Activated CD8-positive, alpha-beta T cell treated with anti-CD3 and anti-CD28 coated beads for 36 hours (primary cell): ENCODE results near the gene METAP1D. TPM values are rescaled to one million over a fixed set of nuclear protein-coding genes. Genes with fewer than 3 reads are reported as not detected.
"Not testable (repeated sequence)": the region's sequence is repeated elsewhere in the genome, so short reads cannot be mapped to it uniquely, and the experiment has no call there.

Experiments used
- ATAC-seq: fragments of 200-7000 bp; cut with Tn5 transposase; one replicate; pipeline ENCODE4 v1.10.0; 2021; ENCODE audit warnings: mild to moderate bottlenecking, moderate library complexity
- CTCF ChIA-PET: fragments of 350-600 bp; sonication (Branson Sonifier 250); formaldehyde crosslinking; loops from one replicate; lab custom pipeline; 2021; ENCODE audit warnings: antibody characterized with exemption; lab: Charles Lee
- POLR2A ChIA-PET: fragments of 350-600 bp; sonication (Branson Sonifier 250); formaldehyde crosslinking; loops from one replicate; lab custom pipeline; 2021; ENCODE audit warnings: antibody characterized with exemption; lab: Charles Lee
- DNase-seq: peaks from one replicate; pipeline ENCODE4 v3.0.0-alpha.2; 2020
- H3K27ac Mint-ChIP-seq: one replicate; pipeline ENCODE4 v1.8.0; 2021; ENCODE audit warnings: mild to moderate bottlenecking, mixed read lengths
- H3K27me3 Mint-ChIP-seq: one replicate; pipeline ENCODE4 v1.8.0; 2021; ENCODE audit warnings: mixed read lengths
- H3K36me3 Mint-ChIP-seq: one replicate; pipeline ENCODE4 v1.8.0; 2021; ENCODE audit warnings: low read depth, mixed read lengths
- H3K4me1 Mint-ChIP-seq: one replicate; pipeline ENCODE4 v1.8.0; 2021; ENCODE audit warnings: low read depth, mixed read lengths
- H3K4me3 Mint-ChIP-seq: one replicate; pipeline ENCODE4 v1.8.0; 2021; ENCODE audit warnings: mild to moderate bottlenecking, moderate library complexity, mixed read lengths
- H3K9me3 Mint-ChIP-seq: one replicate; pipeline ENCODE4 v1.8.0; 2021; ENCODE audit warnings: mixed read lengths
- intact Hi-C: fragments of 100-400 bp; cut with micrococcal nuclease; formaldehyde crosslinking; loops from one replicate; pipeline ENCODE4 v1.10.0; 2022
- total RNA-seq, 2 experiments: library from RNA; stranded (reverse); gene quantifications; one replicate each; pipeline ENCODE4 v1.2.3, GENCODE V29; 2021
- TF ChIP-seq, protein P1 (sequence below): fragments of 200-600 bp; IDR thresholded peaks from one replicate; pipeline ENCODE4 v1.8.0; 2022; ENCODE audit warnings: antibody characterized with exemption, mild to moderate bottlenecking

The METAP1D gene
- total RNA-seq, 2 experiments from 2014 or later, result 5.4 to 8.8 TPM

DNA sequence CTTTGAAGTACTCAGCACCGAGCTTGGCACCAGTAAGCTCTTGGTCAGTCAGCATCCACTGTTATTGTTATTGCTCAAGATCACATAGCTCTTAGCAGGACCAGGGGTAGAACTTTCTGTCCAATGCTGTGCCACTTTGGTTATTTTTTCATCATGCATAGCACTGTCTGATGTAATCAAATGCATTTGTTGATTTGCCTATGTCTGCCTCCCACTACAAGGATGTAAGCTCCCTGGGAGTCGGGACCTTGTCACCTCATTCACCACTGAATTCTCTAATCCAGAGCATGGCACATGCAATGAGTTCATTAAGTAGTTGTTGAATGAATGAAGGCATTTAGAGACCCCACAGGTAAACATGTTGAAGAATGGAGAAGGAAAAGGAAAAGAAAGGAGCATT, 56.5 kb downstream of the METAP1D start:
- no peak for DNase-seq
- H3K36me3 Mint-ChIP-seq, result no peaks in the 10 kb centered on the region
- H3K4me1 Mint-ChIP-seq, result no peaks in the 10 kb centered on the region
- TF ChIP-seq, protein P1, sequence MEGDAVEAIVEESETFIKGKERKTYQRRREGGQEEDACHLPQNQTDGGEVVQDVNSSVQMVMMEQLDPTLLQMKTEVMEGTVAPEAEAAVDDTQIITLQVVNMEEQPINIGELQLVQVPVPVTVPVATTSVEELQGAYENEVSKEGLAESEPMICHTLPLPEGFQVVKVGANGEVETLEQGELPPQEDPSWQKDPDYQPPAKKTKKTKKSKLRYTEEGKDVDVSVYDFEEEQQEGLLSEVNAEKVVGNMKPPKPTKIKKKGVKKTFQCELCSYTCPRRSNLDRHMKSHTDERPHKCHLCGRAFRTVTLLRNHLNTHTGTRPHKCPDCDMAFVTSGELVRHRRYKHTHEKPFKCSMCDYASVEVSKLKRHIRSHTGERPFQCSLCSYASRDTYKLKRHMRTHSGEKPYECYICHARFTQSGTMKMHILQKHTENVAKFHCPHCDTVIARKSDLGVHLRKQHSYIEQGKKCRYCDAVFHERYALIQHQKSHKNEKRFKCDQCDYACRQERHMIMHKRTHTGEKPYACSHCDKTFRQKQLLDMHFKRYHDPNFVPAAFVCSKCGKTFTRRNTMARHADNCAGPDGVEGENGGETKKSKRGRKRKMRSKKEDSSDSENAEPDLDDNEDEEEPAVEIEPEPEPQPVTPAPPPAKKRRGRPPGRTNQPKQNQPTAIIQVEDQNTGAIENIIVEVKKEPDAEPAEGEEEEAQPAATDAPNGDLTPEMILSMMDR, result no peak
- POLR2A ChIA-PET, result no interaction called here
- intact Hi-C loops, result no loop called here
- H3K27ac Mint-ChIP-seq, result no peak overlapping the region
- H3K27me3 Mint-ChIP-seq, result no peaks in the 10 kb centered on the region
- no peaks in the 10 kb centered on the region for H3K9me3 Mint-ChIP-seq
- CTCF ChIA-PET, result interaction anchor here (1.0 to 1.2 kb wide), 3 partner anchors 50 to 332 kb away, joined by 3 to 5 read pairs (median 3); no protein-coding TSS in a partner anchor
- ATAC-seq, result no peak
- H3K4me3 Mint-ChIP-seq, result no peak overlapping the region

DNA sequence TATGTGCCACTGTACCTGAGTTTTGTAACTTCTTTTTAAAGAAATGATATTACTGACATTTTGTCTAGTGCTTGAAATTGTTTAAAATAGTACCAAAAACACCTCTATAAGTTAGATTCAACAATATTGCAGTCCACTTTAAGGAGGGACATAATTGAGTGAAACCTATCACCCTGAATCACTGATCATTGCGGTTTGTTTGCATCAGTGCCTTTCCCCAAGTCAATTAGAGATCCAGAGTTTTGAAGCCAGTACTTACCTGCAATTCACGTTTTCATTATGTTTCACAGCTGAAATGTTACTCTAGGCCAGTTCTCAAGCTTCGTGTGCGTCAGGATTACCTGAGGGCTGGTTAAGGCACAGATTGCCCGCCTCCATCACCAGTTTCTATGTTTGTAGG, 58.9 kb downstream of the METAP1D start:
- DNase-seq (no peak), ATAC-seq (no peak)
- ChIA-PET POLR2A (interaction anchor here (0.7 kb wide), 1 partner anchor 64 kb away, joined by 4 read pairs; no protein-coding TSS in a partner anchor), CTCF (interaction anchor here (1.2 kb wide), 1 partner anchor 460 kb away, joined by 5 read pairs; no protein-coding TSS in a partner anchor)
- TF ChIP-seq, protein P1, result no peak
- Mint-ChIP-seq H3K9me3 (no peaks in the 10 kb centered on the region), H3K27me3 (no peaks in the 10 kb centered on the region), H3K4me1 (no peaks in the 10 kb centered on the region), H3K36me3 (peaks cover 5% of the 10 kb centered on the region), H3K27ac (no peak overlapping the region), H3K4me3 (no peak overlapping the region)
- intact Hi-C loops, result no loop called here

DNA sequence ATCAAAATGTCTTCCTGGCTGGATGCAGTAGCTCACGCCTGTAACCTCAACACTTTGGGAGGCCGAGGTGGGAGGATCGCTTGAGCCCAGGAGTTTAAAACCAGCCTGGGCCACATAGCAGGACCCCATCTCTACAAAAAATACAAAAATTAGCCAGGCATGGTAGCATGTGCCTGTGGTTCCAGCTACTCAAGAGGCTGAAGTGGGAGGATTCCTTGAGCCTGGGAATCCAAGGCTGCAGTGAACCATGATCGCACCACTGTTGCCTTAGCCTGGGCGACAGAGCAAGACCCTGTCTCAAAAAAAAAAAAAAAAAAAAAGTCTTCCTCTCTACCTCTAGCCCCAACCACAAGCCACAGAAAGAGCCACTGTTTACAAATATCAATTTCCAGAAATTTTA, 60.4 kb downstream of the METAP1D start:
- ChIA-PET CTCF (interaction anchor here (0.6 to 1.5 kb wide), 3 partner anchors 12 to 249 kb away, joined by 3 to 4 read pairs (median 3); no protein-coding TSS in a partner anchor), POLR2A (interaction anchor here (0.6 kb wide), 1 partner anchor 240 kb away, joined by 3 read pairs; no protein-coding TSS in a partner anchor)
- H3K27ac Mint-ChIP-seq, H3K27me3 Mint-ChIP-seq, intact Hi-C loops, DNase-seq, ATAC-seq, H3K4me3 Mint-ChIP-seq, H3K4me1 Mint-ChIP-seq, H3K9me3 Mint-ChIP-seq: not testable (repeated sequence)
- H3K36me3 Mint-ChIP-seq, result peaks cover 10% of the 10 kb centered on the region

DNA sequence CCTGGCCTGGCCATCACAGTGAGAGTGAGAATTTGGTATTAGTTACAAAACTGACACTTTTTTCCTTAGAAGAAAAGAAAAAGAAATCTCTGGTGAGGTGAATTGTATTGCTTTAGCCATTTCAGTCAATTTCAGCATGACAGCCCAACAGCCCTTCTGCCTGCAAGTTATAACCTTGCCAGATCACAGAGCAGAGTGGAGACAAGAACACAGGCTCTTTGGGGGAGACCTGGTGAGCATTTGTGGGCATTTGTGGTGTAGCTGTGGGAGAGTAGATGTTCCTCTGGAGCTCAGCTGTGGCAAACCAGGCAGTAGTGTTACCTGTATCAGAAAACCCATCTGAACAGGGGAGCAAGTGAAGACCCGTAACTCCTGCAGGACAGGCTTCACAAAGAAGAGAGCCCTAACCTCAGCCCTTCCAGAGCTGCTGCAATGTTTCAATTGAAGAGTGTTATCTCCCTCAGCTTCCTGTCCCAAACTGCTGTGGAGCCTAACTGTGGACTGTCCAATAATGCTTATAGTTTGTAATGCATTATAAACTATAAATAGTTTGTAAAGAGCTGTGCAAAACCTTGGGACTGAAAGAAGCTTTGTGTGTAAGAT, 62.8 kb downstream of the METAP1D start:
- Mint-ChIP-seq H3K9me3 (no peaks in the 10 kb centered on the region), H3K4me3 (no peak overlapping the region), H3K27me3 (no peaks in the 10 kb centered on the region), H3K36me3 (peaks cover 11% of the 10 kb centered on the region), H3K4me1 (no peaks in the 10 kb centered on the region), H3K27ac (no peak overlapping the region)
- ChIA-PET CTCF (no interaction called here), POLR2A (no interaction called here)
- ATAC-seq (no peak), DNase-seq (no peak)
- intact Hi-C loops, result no loop called here
- TF ChIP-seq, protein P1, result no peak

DNA sequence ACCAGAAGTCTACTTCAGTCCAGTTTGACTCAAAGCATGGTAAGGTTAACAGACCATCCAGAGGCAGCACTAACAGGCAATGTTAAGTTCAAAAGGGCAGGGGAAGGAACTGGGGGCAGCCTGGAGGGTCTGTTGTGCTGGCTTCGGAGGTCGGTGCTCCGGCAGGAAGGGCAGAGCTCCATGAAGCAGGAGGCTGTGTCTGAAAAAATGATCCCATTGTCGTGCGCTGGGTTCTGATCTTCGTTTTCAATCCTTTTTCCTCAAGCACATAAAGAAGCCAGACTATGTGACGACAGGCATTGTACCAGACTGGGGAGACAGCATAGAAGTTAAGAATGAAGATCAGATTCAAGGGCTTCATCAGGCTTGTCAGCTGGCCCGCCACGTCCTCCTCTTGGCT, 63.7 kb downstream of the METAP1D start:
- POLR2A ChIA-PET, result no interaction called here

More for the DNA sequence above, 63.7 kb downstream of the METAP1D start:
- DNase-seq, result no peak
- H3K4me1 Mint-ChIP-seq, result no peaks in the 10 kb centered on the region
- no peaks in the 10 kb centered on the region for H3K27me3 Mint-ChIP-seq
- no peaks in the 10 kb centered on the region for H3K9me3 Mint-ChIP-seq
- TF ChIP-seq, protein P1, result no peak
- intact Hi-C loops, result no loop called here
- H3K27ac Mint-ChIP-seq, result no peak overlapping the region
- no peak overlapping the region for H3K4me3 Mint-ChIP-seq
- ATAC-seq, result no peak
- CTCF ChIA-PET, result no interaction called here
- H3K36me3 Mint-ChIP-seq, result peaks cover 11% of the 10 kb centered on the region
